Measurements from ENCODE around the gene BLTP1.

- TF ChIP-seq CTCF (IDR thresholded peaks at IDR 0.05; ENCODE audit: borderline replicate concordance, extremely low read depth, low read length, poor library complexity, severe bottlenecking) (no peak), EZH2 (IDR thresholded peaks at IDR 0.05; ENCODE audit: borderline replicate concordance, low read depth, low read length, severe bottlenecking) (no peak)
These were observed 30.0 kb upstream of the BLTP1 start for GRCh38 chr4:122122083-122122482.
